DOHH2 (cell line): ENCODE measurements around the gene FOXP4.

Source experiments
- H3F3A ChIP-seq: fragments of 200-600 bp; sonication (generic), shearing (Covaris generic); 2 replicates; pipeline ENCODE4 v1.6.0; 2016; ENCODE audit warnings: antibody characterized with exemption, mild to moderate bottlenecking; ENCODE audit not compliant: control insufficient read depth, insufficient read depth
- H3K27ac ChIP-seq: fragments of 200-600 bp; sonication (generic); 2 replicates; pipeline ENCODE4 v1.5.1; 2014; ENCODE audit warnings: low read depth, mild to moderate bottlenecking, low read length, moderate library complexity
- H3K27me3 ChIP-seq: fragments of 200-600 bp; sonication (generic); 2 replicates; pipeline ENCODE4 v1.6.1; 2014; ENCODE audit warnings: mild to moderate bottlenecking, low read length, mixed read lengths; ENCODE audit not compliant: control insufficient read depth
- H3K36me3 ChIP-seq: fragments of 200-600 bp; sonication (generic); 2 replicates; pipeline ENCODE4 v1.6.1; 2014; ENCODE audit warnings: mild to moderate bottlenecking, low read length, moderate library complexity, mixed read lengths; ENCODE audit not compliant: control insufficient read depth
- H3K4me1 ChIP-seq: fragments of 200-600 bp; sonication (generic); 2 replicates; pipeline ENCODE4 v1.6.1; 2014; ENCODE audit warnings: mild to moderate bottlenecking, low read length, mixed read lengths; ENCODE audit not compliant: control insufficient read depth
- H3K4me2 ChIP-seq: fragments of 200-600 bp; sonication (generic); 2 replicates; pipeline ENCODE4 v1.6.0; 2014; ENCODE audit warnings: mild to moderate bottlenecking, low read length, moderate library complexity
- H3K4me3 ChIP-seq: fragments of 200-600 bp; sonication (generic); 2 replicates; pipeline ENCODE4 v1.5.1; 2014; ENCODE audit warnings: mild to moderate bottlenecking, low read length, mixed read lengths
- H3K79me2 ChIP-seq: fragments of 200-600 bp; sonication (generic); 2 replicates; pipeline ENCODE4 v1.6.1; 2014; ENCODE audit warnings: mild to moderate bottlenecking, low read length, mixed read lengths; ENCODE audit not compliant: control insufficient read depth
- H3K9me2 ChIP-seq: fragments of 200-600 bp; sonication (generic); replicated peaks from 2 replicates; pipeline ENCODE4 v1.6.1; 2014; ENCODE audit warnings: mild to moderate bottlenecking, low read length, mixed read lengths; ENCODE audit not compliant: control insufficient read depth
- H3K9me3 ChIP-seq: fragments of 200-600 bp; sonication (generic); 2 replicates; pipeline ENCODE4 v1.6.1; 2014; ENCODE audit warnings: antibody characterized with exemption, low read length, mixed read lengths; ENCODE audit not compliant: control insufficient read depth, insufficient read depth
- H4K20me1 ChIP-seq: fragments of 200-600 bp; sonication (generic); 2 replicates; pipeline ENCODE4 v1.6.0; 2014; ENCODE audit warnings: low read depth, mild to moderate bottlenecking, antibody characterized with exemption, low read length, moderate library complexity; ENCODE audit not compliant: control insufficient read depth, insufficient read depth
- CTCF ChIP-seq: fragments of 200-600 bp; sonication (generic); IDR thresholded peaks from one replicate; pipeline ENCODE4 v1.5.1; 2014; ENCODE audit warnings: antibody characterized with exemption, mild to moderate bottlenecking, low read depth, low read length; ENCODE audit not compliant: poor library complexity, severe bottlenecking
- EZH2phosphoT487 ChIP-seq: fragments of 200-600 bp; sonication (generic); IDR thresholded peaks from 2 replicates; pipeline ENCODE4 v1.6.1; 2017; ENCODE audit warnings: borderline replicate concordance, mild to moderate bottlenecking, antibody characterized with exemption, low read length, moderate library complexity, mixed read lengths

The FOXP4 gene

DNA sequence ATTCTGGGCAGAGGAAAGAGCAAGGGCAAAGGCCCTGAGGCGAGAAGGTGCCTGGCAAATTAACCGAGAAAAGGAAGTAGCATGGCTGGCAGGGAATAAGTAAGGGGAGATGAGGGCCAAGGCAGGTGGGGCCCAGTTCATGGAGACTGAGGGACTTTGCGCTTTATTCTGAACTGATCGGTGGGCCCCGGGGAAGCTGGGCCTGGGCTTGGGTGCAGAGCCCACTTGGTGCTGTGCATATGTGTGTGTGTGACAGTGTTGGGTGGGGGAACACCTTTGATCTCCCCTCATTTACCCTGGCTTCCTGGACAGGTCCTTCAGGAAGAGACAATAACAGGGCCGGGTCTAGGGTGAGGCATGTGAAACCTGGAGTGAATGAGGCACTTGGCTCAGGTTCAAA, 89.2 kb downstream of the FOXP4 start:
- no peaks in the 10 kb centered on the region for H3K9me3 ChIP-seq
- H3K4me1 ChIP-seq, result no peaks in the 10 kb centered on the region
- no peak overlapping the region for H3K4me2 ChIP-seq
- no peaks in the 10 kb centered on the region for H3K9me2 ChIP-seq
- TF ChIP-seq EZH2phosphoT487 (no peak), CTCF (no peak)
- H3K36me3 ChIP-seq, result no peaks in the 10 kb centered on the region
- H3K4me3 ChIP-seq, result no peak overlapping the region
- H3K27ac ChIP-seq, result no peak overlapping the region
- H3K79me2 ChIP-seq, result no peaks in the 10 kb centered on the region
- H3K27me3 ChIP-seq, result peaks cover 47% of the 10 kb centered on the region
- no peaks in the 10 kb centered on the region for H3F3A ChIP-seq
- H4K20me1 ChIP-seq, result no peaks in the 10 kb centered on the region

- Histone ChIP-seq H3K9me2 (no peaks in the 10 kb centered on the region), H3K36me3 (no peaks in the 10 kb centered on the region), H3K4me2 (no peak overlapping the region), H3F3A (no peaks in the 10 kb centered on the region), H3K79me2 (no peaks in the 10 kb centered on the region), H3K27me3 (peaks cover 50% of the 10 kb centered on the region), H3K9me3 (no peaks in the 10 kb centered on the region), H3K4me1 (no peaks in the 10 kb centered on the region), H3K4me3 (no peak overlapping the region), H3K27ac (no peak overlapping the region), H4K20me1 (no peaks in the 10 kb centered on the region)
- TF ChIP-seq CTCF, result no peak
These were observed 90.6 kb downstream of the FOXP4 start for GRCh38 chr6:41636833-41637193.

DNA sequence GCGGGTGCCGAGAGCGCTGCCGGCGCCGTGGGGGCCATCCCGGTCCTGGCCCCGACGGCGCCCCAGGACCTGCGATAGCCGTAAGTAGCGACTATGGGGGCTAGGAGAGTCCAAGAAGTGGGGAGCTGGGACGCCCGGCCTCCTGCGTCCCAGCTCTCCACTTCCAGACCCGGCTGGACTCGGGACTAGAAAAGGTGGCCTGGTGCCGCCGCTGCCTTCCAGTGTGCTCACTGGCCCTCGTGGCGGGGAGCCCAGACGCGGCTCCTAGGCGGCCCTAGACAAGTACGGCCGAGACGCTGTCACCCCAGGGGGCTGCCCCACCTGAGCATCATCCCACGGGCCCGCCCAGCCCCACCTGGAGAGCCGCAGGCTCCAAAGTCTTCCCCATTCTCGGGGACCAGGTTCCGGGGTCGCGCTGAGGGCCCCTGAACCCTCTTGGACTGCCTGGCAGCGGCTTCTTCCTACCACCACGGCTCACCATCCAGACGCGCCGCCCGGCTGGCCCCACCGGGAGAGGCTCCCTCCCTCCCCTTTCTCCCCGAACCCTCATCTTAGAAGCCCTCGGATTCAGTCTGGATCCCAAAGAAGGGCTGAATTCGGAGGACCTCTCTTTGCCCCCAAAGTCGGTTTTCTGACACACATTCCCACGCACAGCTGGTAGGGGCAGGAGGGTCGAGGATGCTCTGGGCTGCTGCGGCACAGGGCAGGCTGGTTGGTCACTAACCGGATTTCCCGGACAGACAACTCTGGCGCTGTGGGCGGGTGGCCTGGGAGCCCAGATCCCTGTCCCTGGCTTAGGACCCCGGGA, 91.2 kb downstream of the FOXP4 start:
- peaks cover 52% of the 10 kb centered on the region for H3K27me3 ChIP-seq
- no peaks in the 10 kb centered on the region for H3K79me2 ChIP-seq
- H3K9me2 ChIP-seq, result no peaks in the 10 kb centered on the region
- H3K27ac ChIP-seq, result no peak overlapping the region
- H3K4me2 ChIP-seq, result no peak overlapping the region
- no peaks in the 10 kb centered on the region for H3K4me1 ChIP-seq
- H3K4me3 ChIP-seq, result no peak overlapping the region
- no peaks in the 10 kb centered on the region for H3K36me3 ChIP-seq
- no peaks in the 10 kb centered on the region for H4K20me1 ChIP-seq
- no peaks in the 10 kb centered on the region for H3F3A ChIP-seq
- TF ChIP-seq EZH2phosphoT487 (no peak), CTCF (no peak)
- no peaks in the 10 kb centered on the region for H3K9me3 ChIP-seq
